ENCODE data around the gene FCHO2. TPM values are rescaled to one million over a fixed set of nuclear protein-coding genes. Genes with fewer than 3 reads are reported as not detected.

FCHO2 gene
- total RNA-seq, 1 experiment from 2014 or later = 25.3 TPM

DNA sequence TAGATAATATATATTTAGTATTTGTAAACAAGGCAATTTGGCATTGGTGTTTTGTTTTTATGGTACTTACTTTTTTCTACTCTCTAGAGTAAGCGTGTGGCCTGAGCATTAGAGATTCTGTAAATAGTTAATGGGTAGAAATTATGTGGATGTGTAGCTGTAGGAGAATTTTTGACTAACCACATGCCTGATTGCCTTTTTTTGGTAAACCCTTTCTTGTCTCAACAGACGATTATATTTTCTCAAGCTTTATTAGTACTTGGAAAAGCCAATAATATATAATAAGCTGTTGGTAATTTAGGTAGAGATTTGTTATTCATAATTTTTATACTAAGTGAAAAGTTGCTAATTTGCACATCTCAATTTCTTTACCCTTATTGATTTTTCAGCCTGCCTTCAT, 76.8 kb downstream of the FCHO2 start:
- H3K36me3 ChIP-seq (ENCODE audit: control insufficient read depth, insufficient read depth, low read length) = no peaks in the 10 kb centered on the region; the same call in 1 of the 2 replicates
- DNase-seq (ENCODE audit: low read depth, low spot score) (no peak), ATAC-seq (no peak)
- ChIA-PET POLR2A (no interaction called here), CTCF (no interaction called here)
- intact Hi-C loops (cut with micrococcal nuclease; ENCODE audit: unreplicated experiment) = no loop called here
- BruUV-seq (replicated peaks) = no TSS peak
- peaks cover 7% of the 10 kb centered on the region; the same call in 1 of the 2 replicates for H3K4me1 ChIP-seq (ENCODE audit: control insufficient read depth, insufficient read depth, low read length)
- no peak overlapping the region for H3K4me3 ChIP-seq (ENCODE audit: low read depth in 2 of 2, low read length in 2 of 2)
- TF ChIP-seq POLR2AphosphoS5 (IDR thresholded peaks at IDR 0.05; ENCODE audit: low read depth, low read length) (no peak), TCF7L2 (IDR thresholded peaks at IDR 0.05; ENCODE audit: low read depth, low read length) (no peak), CTCF (IDR thresholded peaks at IDR 0.05) (no peak), REST (IDR thresholded peaks at IDR 0.05; ENCODE audit: insufficient read depth in 1 of 2, low read depth in 2 of 2, low read length in 1 of 2) (no peak), SIN3A (IDR thresholded peaks at IDR 0.05; ENCODE audit: borderline replicate concordance, insufficient read depth, low read depth, low read length) (no peak)
- H3K27ac ChIP-seq (ENCODE audit: low read length) = no peak overlapping the region
- H3K9me3 ChIP-seq (ENCODE audit: control insufficient read depth, insufficient read depth, low read depth, low read length) = no peaks in the 10 kb centered on the region
- in situ Hi-C loops (cut with HindIII; ENCODE audit: low pct_unique_long_range_greater_than_20kb, low sequenced_read_pairs) = no loop called here
- H3K27me3 ChIP-seq (ENCODE audit: control insufficient read depth, insufficient read depth, low read length) = no peaks in the 10 kb centered on the region

DNA sequence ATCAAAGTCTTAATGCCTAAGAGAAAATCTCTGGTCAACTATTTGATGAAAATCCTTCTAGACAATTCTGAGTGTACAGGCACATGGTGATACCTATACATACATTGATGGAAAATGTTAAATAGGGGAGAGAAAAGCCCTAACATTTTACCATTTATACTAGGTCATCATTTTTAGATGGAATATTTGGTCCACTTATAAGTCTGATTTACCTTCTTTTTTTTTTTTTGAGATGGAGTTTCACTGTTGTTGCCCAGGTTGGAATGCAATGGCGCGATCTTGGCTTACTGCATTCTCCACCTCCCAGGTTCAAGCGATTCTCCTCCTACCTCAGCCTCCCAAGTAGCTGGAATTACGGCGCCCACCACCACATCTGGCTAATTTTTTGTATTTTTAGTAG, 81.7 kb downstream of the FCHO2 start:
- CTCF ChIA-PET = no interaction called here
- no peak overlapping the region for H3K4me3 ChIP-seq (ENCODE audit: low read depth in 2 of 2, low read length in 2 of 2)
- no peak overlapping the region for H3K27ac ChIP-seq (ENCODE audit: low read length)
- TF ChIP-seq POLR2AphosphoS5 (IDR thresholded peaks at IDR 0.05; ENCODE audit: low read depth, low read length) (no peak), CTCF (IDR thresholded peaks at IDR 0.05) (no peak), SIN3A (IDR thresholded peaks at IDR 0.05; ENCODE audit: borderline replicate concordance, insufficient read depth, low read depth, low read length) (no peak), REST (IDR thresholded peaks at IDR 0.05; ENCODE audit: insufficient read depth in 1 of 2, low read depth in 2 of 2, low read length in 1 of 2) (no peak), TCF7L2 (IDR thresholded peaks at IDR 0.05; ENCODE audit: low read depth, low read length) (no peak)
- no peaks in the 10 kb centered on the region; the same call in 1 of the 2 replicates for H3K4me1 ChIP-seq (ENCODE audit: control insufficient read depth, insufficient read depth, low read length)
- POLR2A ChIA-PET = no interaction called here
- ATAC-seq = no peak
- DNase-seq (ENCODE audit: low read depth, low spot score) = no peak
- in situ Hi-C loops (cut with HindIII; ENCODE audit: low pct_unique_long_range_greater_than_20kb, low sequenced_read_pairs) = no loop called here
- H3K27me3 ChIP-seq (ENCODE audit: control insufficient read depth, insufficient read depth, low read length) = no peaks in the 10 kb centered on the region
- H3K36me3 ChIP-seq (ENCODE audit: control insufficient read depth, insufficient read depth, low read length) = peaks cover 2% of the 10 kb centered on the region; the same call in 1 of the 2 replicates
- H3K9me3 ChIP-seq (ENCODE audit: control insufficient read depth, insufficient read depth, low read depth, low read length) = no peaks in the 10 kb centered on the region
- intact Hi-C loops (cut with micrococcal nuclease; ENCODE audit: unreplicated experiment) = no loop called here
- no TSS peak for BruUV-seq (replicated peaks)

Measured in Panc1 (cell line).